Measurements from ENCODE around the gene FCGBP. TPM values are rescaled to one million over a fixed set of nuclear protein-coding genes. Genes with fewer than 3 reads are reported as not detected.

Gene FCGBP
- total and polyA plus RNA-seq, 2 experiments from 2014 or later: 0.57 TPM; not detected in 1

DNA sequence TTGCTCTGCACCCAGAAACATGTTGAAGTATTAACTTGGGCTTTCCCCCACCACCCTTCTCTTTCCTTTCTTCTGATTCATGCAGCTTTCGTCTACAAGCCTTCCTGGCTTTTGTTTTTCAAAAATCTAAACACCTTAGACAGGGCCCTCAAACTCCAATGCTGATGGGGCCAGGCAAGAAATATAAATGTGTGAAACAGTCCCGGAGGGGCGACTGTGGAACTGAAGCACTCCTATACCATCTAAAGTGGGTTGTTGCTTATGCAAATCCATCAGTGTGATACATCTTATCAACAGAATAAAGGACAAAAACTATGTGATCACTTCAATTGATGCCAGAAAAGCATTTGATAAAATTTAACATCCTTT lies 6.1 kb downstream of the FCGBP start:
- H3K4me3 ChIP-seq: no peak overlapping the region
- H3K4me1 ChIP-seq (ENCODE audit: low read depth): no peaks in the 10 kb centered on the region
- no peaks in the 10 kb centered on the region for H3K36me3 ChIP-seq
- H3K27ac ChIP-seq: no peak overlapping the region
- no peaks in the 10 kb centered on the region for H3K27me3 ChIP-seq
- no peaks in the 10 kb centered on the region for H3K9me3 ChIP-seq (ENCODE audit: low read depth)
- TF ChIP-seq CTCF (IDR thresholded peaks at IDR 0.05; ENCODE audit: low read depth, low read length): no peak
- DNase-seq (ENCODE audit: low read depth in 1 of 2, low spot score in 1 of 2): no peak

DNA sequence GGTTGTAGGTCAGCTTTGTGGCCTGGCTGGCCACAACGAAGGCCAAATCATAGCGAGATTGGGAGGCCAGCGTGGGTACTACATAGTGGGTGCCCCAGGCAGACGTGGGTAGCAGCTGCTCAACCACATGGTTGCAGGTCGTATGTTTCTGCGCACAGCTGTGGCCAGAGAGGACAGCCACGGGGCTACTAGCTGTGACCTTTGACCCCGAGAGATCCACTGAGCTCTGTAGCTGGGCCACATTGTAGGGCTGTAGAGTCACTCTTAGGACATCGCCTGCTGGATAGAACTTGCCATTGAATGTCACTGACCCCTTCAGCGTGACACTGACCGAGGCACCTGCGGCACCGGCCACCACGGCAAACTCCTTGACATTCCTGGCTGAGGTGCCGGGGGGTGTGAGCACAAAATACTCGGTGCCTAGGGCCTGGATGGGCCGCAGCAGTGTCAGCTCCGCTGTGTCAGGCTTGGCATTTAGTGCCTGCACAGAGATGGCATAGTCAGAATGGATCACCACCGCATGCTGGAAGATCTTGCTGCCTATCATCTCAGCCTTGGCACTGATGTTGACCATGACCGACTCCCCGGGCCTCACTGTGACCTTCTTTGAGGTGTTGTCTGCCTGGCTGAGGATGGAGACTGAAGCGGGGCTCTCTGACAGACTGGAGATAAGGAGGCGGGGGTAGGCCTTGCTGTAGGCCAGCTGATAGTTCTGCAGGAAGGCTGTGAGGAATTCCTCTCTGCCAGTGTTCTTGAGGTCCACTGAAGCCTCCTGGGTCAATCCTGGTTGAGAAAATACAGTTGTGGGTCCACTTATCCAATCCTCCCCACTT lies 6.7 kb downstream of the FCGBP start:
- no peaks in the 10 kb centered on the region for H3K27me3 ChIP-seq
- DNase-seq (ENCODE audit: low read depth in 1 of 2, low spot score in 1 of 2): no peak
- no peaks in the 10 kb centered on the region for H3K36me3 ChIP-seq
- H3K4me3 ChIP-seq: no peak overlapping the region
- TF ChIP-seq CTCF (IDR thresholded peaks at IDR 0.05; ENCODE audit: low read depth, low read length): no peak
- no peaks in the 10 kb centered on the region for H3K9me3 ChIP-seq (ENCODE audit: low read depth)
- no peak overlapping the region for H3K27ac ChIP-seq
- H3K4me1 ChIP-seq (ENCODE audit: low read depth): no peaks in the 10 kb centered on the region

- Histone ChIP-seq H3K27ac (no peak overlapping the region), H3K4me1 (ENCODE audit: low read depth) (no peaks in the 10 kb centered on the region), H3K36me3 (no peaks in the 10 kb centered on the region), H3K4me3 (no peak overlapping the region), H3K9me3 (ENCODE audit: low read depth) (no peaks in the 10 kb centered on the region), H3K27me3 (no peaks in the 10 kb centered on the region)
- no peak for DNase-seq (ENCODE audit: low read depth in 1 of 2, low spot score in 1 of 2)
- TF ChIP-seq CTCF (IDR thresholded peaks at IDR 0.05; ENCODE audit: low read depth, low read length): no peak
Observed at GRCh38 chr19:39927076-39927475, 7.4 kb downstream of the FCGBP start.

DNA sequence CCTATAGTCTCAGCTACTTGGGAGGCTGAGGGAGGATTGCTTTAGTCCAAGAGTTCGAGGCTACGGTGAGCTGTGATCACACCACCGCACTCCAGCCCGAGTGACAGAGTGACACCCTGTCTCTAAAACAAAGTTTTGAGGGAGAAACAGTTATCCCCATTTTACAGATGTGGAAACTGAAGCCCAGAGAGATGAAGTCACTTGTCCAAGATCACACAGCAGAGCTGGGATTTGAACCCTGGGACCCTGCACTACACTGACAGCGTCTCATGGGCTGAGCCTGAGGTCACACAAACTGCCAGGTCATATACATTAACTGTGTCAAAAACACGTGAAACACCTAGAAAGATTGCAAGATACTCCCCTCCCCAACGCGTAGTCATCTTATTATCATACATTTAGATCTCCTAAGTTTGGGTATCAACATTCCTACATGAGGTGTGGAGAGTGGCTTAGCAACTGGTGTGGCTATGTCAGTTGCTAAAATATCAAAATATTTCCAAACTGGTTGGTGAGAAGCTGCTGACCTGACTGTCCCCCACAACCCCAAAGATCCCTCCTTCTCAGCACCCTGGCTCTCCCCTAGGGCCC lies 8.2 kb downstream of the FCGBP start:
- H3K27me3 ChIP-seq: no peaks in the 10 kb centered on the region
- no peak for TF ChIP-seq CTCF (IDR thresholded peaks at IDR 0.05; ENCODE audit: low read depth, low read length)
- H3K4me3 ChIP-seq: no peak overlapping the region
- no peaks in the 10 kb centered on the region for H3K36me3 ChIP-seq
- H3K4me1 ChIP-seq (ENCODE audit: low read depth): no peaks in the 10 kb centered on the region
- no peak overlapping the region for H3K27ac ChIP-seq
- DNase-seq (ENCODE audit: low read depth in 1 of 2, low spot score in 1 of 2): no peak
- H3K9me3 ChIP-seq (ENCODE audit: low read depth): no peaks in the 10 kb centered on the region

GRCh38 chr19:39924952-39925351 lies 9.5 kb downstream of the FCGBP start:
- H3K4me3 ChIP-seq: no peak overlapping the region
- H3K36me3 ChIP-seq: no peaks in the 10 kb centered on the region
- no peaks in the 10 kb centered on the region for H3K9me3 ChIP-seq (ENCODE audit: low read depth)
- H3K4me1 ChIP-seq (ENCODE audit: low read depth): no peaks in the 10 kb centered on the region
- DNase-seq (ENCODE audit: low read depth in 1 of 2, low spot score in 1 of 2): no peak
- no peak for TF ChIP-seq CTCF (IDR thresholded peaks at IDR 0.05; ENCODE audit: low read depth, low read length)
- H3K27me3 ChIP-seq: no peaks in the 10 kb centered on the region
- no peak overlapping the region for H3K27ac ChIP-seq
